ENCODE data around the gene MSX2. TPM values are rescaled to one million over a fixed set of nuclear protein-coding genes. Genes with fewer than 3 reads are reported as not detected.

The MSX2 gene
- polyA plus RNA-seq, 2 donors: 0.55 to 0.56 TPM

GRCh38 chr5:174723979-174724483, 351 bp upstream of the MSX2 start:
- peaks cover 0 to 3% of the 10 kb centered on the region in 2 donors for H3K9me3 ChIP-seq (ENCODE audit: control insufficient read depth in 2 of 2, insufficient read depth in 1 of 2, low read depth in 1 of 2, low read length in 1 of 2)
- H3K4me1 ChIP-seq (ENCODE audit: control insufficient read depth in 2 of 2, insufficient read depth in 2 of 2, low read length in 1 of 2): peaks cover 4 to 5% of the 10 kb centered on the region in 2 donors
- peak overlapping the region; percentile 19 to 62 for H3K4me3 ChIP-seq (ENCODE audit: low read depth in 1 of 2, low read length in 2 of 2)
- H3K27ac ChIP-seq (ENCODE audit: low read depth in 2 of 2, low read length in 1 of 2): no peak overlapping the region
- H3K36me3 ChIP-seq (ENCODE audit: control insufficient read depth in 2 of 2, insufficient read depth in 2 of 2, low read length in 1 of 2): no peaks in the 10 kb centered on the region
- 3% methylated on average over 20 of the region's 20 CpGs for WGBS, 2 donors
- peaks cover 5 to 19% of the 10 kb centered on the region in 2 donors for H3K27me3 ChIP-seq (ENCODE audit: control insufficient read depth in 1 of 2, insufficient read depth in 2 of 2, low read length in 2 of 2)

GRCh38 chr5:174725261-174725990, 1.0 kb downstream of the MSX2 start:
- Histone ChIP-seq H3K4me1 (ENCODE audit: control insufficient read depth in 2 of 2, insufficient read depth in 2 of 2, low read length in 1 of 2) (peaks cover 2 to 5% of the 10 kb centered on the region in 2 donors), H3K4me3 (ENCODE audit: low read depth in 1 of 2, low read length in 2 of 2) (peak overlapping the region; percentile 62 to 63), H3K9me3 (ENCODE audit: control insufficient read depth in 2 of 2, insufficient read depth in 1 of 2, low read depth in 1 of 2, low read length in 1 of 2) (no peaks in the 10 kb centered on the region), H3K27me3 (ENCODE audit: control insufficient read depth in 1 of 2, insufficient read depth in 2 of 2, low read length in 2 of 2) (peaks cover 5 to 11% of the 10 kb centered on the region in 2 donors), H3K27ac (ENCODE audit: low read depth in 2 of 2, low read length in 1 of 2) (no peak overlapping the region), H3K36me3 (ENCODE audit: control insufficient read depth in 2 of 2, insufficient read depth in 2 of 2, low read length in 1 of 2) (peaks cover 0 to 2% of the 10 kb centered on the region in 2 donors)
- WGBS, 2 donors: 12 to 14% methylated on average over 30 of the region's 30 CpGs

GRCh38 chr5:174725991-174726601, 1.7 kb downstream of the MSX2 start:
- peaks cover 5 to 9% of the 10 kb centered on the region in 2 donors for H3K27me3 ChIP-seq (ENCODE audit: control insufficient read depth in 1 of 2, insufficient read depth in 2 of 2, low read length in 2 of 2)
- peaks cover 0 to 2% of the 10 kb centered on the region in 2 donors for H3K36me3 ChIP-seq (ENCODE audit: control insufficient read depth in 2 of 2, insufficient read depth in 2 of 2, low read length in 1 of 2)
- no peak overlapping the region for H3K4me3 ChIP-seq (ENCODE audit: low read depth in 1 of 2, low read length in 2 of 2)
- 48 to 56% methylated on average over 11 of the region's 11 CpGs for WGBS, 2 donors
- no peak overlapping the region for H3K27ac ChIP-seq (ENCODE audit: low read depth in 2 of 2, low read length in 1 of 2)
- H3K4me1 ChIP-seq (ENCODE audit: control insufficient read depth in 2 of 2, insufficient read depth in 2 of 2, low read length in 1 of 2): peaks cover 0 to 2% of the 10 kb centered on the region in 2 donors
- H3K9me3 ChIP-seq (ENCODE audit: control insufficient read depth in 2 of 2, insufficient read depth in 1 of 2, low read depth in 1 of 2, low read length in 1 of 2): no peaks in the 10 kb centered on the region

GRCh38 chr5:174726916-174727793, 2.8 kb downstream of the MSX2 start:
- WGBS, 2 donors: 52 to 58% methylated on average over 21 of the region's 21 CpGs
- H3K27ac ChIP-seq (ENCODE audit: low read depth in 2 of 2, low read length in 1 of 2): no peak overlapping the region
- H3K27me3 ChIP-seq (ENCODE audit: control insufficient read depth in 1 of 2, insufficient read depth in 2 of 2, low read length in 2 of 2): peaks cover 6% of the 10 kb centered on the region in 2 donors
- no peak overlapping the region for H3K4me3 ChIP-seq (ENCODE audit: low read depth in 1 of 2, low read length in 2 of 2)
- H3K4me1 ChIP-seq (ENCODE audit: control insufficient read depth in 2 of 2, insufficient read depth in 2 of 2, low read length in 1 of 2): no peaks in the 10 kb centered on the region
- no peaks in the 10 kb centered on the region for H3K9me3 ChIP-seq (ENCODE audit: control insufficient read depth in 2 of 2, insufficient read depth in 1 of 2, low read depth in 1 of 2, low read length in 1 of 2)
- peaks cover 0 to 2% of the 10 kb centered on the region in 2 donors for H3K36me3 ChIP-seq (ENCODE audit: control insufficient read depth in 2 of 2, insufficient read depth in 2 of 2, low read length in 1 of 2)

DNA sequence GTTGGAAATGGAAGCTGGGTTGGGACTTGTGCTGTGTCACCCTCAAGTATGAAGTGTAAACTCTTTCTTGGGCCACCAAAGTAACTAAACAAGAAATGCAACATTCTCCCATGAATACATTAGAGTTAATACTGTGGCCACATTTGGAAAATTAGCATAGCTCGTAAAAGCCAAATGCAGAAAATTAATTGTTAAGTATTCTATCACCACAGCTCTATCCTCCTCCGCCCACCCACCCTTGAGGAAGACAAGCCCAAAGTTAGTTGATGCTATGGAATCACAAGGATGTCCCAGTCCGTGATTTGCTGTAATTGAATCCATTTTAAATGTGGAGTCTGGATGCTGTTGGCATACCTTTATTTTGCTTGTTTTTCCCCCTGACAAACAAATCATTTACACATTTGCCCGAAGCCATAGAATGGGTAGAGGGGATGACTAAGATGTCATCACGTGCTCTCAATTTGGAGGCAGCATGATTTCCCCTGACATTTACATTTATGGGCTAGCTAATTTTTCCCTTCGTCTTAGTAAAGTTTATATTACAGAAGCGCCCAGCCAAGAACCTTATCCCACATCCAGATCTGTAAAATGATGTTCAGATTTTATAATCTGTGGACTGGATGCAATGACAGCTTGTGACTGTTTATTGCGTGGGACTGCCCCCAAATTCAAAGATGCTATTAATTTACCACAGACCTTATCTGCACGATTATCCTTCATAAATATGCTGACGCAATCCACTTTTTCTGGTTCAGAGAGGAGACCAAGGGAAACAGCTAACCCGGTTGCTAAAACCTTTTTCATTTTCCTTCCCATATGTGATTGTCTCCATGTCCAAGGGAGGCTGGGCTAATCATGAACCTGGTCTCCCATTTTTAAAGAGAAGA, 3.7 kb downstream of the MSX2 start:
- H3K36me3 ChIP-seq (ENCODE audit: control insufficient read depth in 2 of 2, insufficient read depth in 2 of 2, low read length in 1 of 2): peaks cover 0 to 2% of the 10 kb centered on the region in 2 donors
- H3K9me3 ChIP-seq (ENCODE audit: control insufficient read depth in 2 of 2, insufficient read depth in 1 of 2, low read depth in 1 of 2, low read length in 1 of 2): no peaks in the 10 kb centered on the region
- no peak overlapping the region for H3K4me3 ChIP-seq (ENCODE audit: low read depth in 1 of 2, low read length in 2 of 2)
- no peaks in the 10 kb centered on the region for H3K4me1 ChIP-seq (ENCODE audit: control insufficient read depth in 2 of 2, insufficient read depth in 2 of 2, low read length in 1 of 2)
- no peak overlapping the region for H3K27ac ChIP-seq (ENCODE audit: low read depth in 2 of 2, low read length in 1 of 2)
- WGBS, 2 donors: 61 to 70% methylated on average over 11 of the region's 11 CpGs
- peaks cover 6 to 10% of the 10 kb centered on the region in 2 donors for H3K27me3 ChIP-seq (ENCODE audit: control insufficient read depth in 1 of 2, insufficient read depth in 2 of 2, low read length in 2 of 2)

DNA sequence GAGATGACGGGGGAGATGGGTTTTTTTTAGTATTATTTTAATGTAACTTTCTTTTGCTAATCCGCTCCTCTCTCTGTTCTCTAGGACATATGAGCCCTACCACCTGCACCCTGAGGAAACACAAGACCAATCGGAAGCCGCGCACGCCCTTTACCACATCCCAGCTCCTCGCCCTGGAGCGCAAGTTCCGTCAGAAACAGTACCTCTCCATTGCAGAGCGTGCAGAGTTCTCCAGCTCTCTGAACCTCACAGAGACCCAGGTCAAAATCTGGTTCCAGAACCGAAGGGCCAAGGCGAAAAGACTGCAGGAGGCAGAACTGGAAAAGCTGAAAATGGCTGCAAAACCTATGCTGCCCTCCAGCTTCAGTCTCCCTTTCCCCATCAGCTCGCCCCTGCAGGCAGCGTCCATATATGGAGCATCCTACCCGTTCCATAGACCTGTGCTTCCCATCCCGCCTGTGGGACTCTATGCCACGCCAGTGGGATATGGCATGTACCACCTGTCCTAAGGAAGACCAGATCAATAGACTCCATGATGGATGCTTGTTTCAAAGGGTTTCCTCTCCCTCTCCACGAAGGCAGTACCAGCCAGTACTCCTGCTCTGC, 4.8 kb downstream of the MSX2 start:
- WGBS, 2 donors: 66 to 78% methylated on average over 18 of the region's 18 CpGs
- peaks cover 0 to 2% of the 10 kb centered on the region in 2 donors for H3K36me3 ChIP-seq (ENCODE audit: control insufficient read depth in 2 of 2, insufficient read depth in 2 of 2, low read length in 1 of 2)
- H3K9me3 ChIP-seq (ENCODE audit: control insufficient read depth in 2 of 2, insufficient read depth in 1 of 2, low read depth in 1 of 2, low read length in 1 of 2): no peaks in the 10 kb centered on the region
- no peak overlapping the region for H3K4me3 ChIP-seq (ENCODE audit: low read depth in 1 of 2, low read length in 2 of 2)
- no peak overlapping the region for H3K27ac ChIP-seq (ENCODE audit: low read depth in 2 of 2, low read length in 1 of 2)
- no peaks in the 10 kb centered on the region for H3K4me1 ChIP-seq (ENCODE audit: control insufficient read depth in 2 of 2, insufficient read depth in 2 of 2, low read length in 1 of 2)
- H3K27me3 ChIP-seq (ENCODE audit: control insufficient read depth in 1 of 2, insufficient read depth in 2 of 2, low read length in 2 of 2): peaks cover 2 to 7% of the 10 kb centered on the region in 2 donors

DNA sequence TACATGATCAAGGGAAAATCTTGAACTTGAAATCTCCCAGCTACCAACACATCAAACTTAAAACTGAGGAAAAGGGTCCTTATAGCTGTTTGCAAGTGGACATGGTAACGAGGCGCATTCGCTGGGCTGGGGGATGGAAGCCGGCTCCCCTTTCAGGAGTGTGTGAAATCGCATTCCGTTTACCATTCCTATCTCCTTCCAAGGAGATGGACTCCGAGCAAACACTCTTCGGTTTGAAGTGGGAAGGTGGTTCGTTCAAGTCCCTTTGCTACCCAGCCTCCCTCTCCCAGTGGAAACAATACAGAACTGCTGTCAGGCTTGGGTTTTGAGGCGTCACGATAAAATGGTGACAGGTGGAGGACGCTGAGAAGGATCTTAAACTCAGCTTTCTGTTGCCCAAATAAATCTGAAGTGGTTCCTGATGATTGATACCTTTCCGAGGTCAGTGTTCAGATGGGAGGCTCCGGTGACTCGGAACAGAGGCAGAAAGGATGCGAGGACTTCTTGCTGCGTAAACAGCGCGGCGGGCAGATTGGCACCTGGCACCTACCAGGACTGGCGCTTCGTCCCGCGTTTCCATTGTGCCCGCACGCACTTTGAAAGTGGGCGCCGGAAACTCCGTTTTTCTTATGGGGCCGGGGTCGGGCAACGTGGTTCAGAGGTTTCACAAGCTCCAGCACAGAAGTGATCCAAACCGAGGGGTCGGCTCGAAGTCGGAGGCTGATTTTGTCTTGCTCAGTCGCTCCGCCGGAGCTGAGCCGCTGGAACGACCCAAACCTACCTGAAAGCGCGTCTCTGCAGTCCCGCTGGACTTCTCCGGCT, 7.0 kb downstream of the MSX2 start:
- H3K4me1 ChIP-seq (ENCODE audit: control insufficient read depth in 2 of 2, insufficient read depth in 2 of 2, low read length in 1 of 2): no peaks in the 10 kb centered on the region
- no peaks in the 10 kb centered on the region for H3K9me3 ChIP-seq (ENCODE audit: control insufficient read depth in 2 of 2, insufficient read depth in 1 of 2, low read depth in 1 of 2, low read length in 1 of 2)
- peaks cover 2 to 7% of the 10 kb centered on the region in 2 donors for H3K27me3 ChIP-seq (ENCODE audit: control insufficient read depth in 1 of 2, insufficient read depth in 2 of 2, low read length in 2 of 2)
- peaks cover 0 to 2% of the 10 kb centered on the region in 2 donors for H3K36me3 ChIP-seq (ENCODE audit: control insufficient read depth in 2 of 2, insufficient read depth in 2 of 2, low read length in 1 of 2)
- no peak overlapping the region for H3K27ac ChIP-seq (ENCODE audit: low read depth in 2 of 2, low read length in 1 of 2)
- WGBS, 2 donors: 15 to 29% methylated on average over 45 of the region's 45 CpGs
- H3K4me3 ChIP-seq (ENCODE audit: low read depth in 1 of 2, low read length in 2 of 2): no peak overlapping the region
